H4 (cell line): ENCODE measurements around the gene ELOA. TPM values are rescaled to one million over a fixed set of nuclear protein-coding genes. Genes with fewer than 3 reads are reported as not detected.
A peak's percentile ranks its signal among the peaks of the same experiment; 100 is the strongest.
"Not testable (repeated sequence)": the region's sequence is repeated elsewhere in the genome, so short reads cannot be mapped to it uniquely, and the experiment has no call there.

Source experiments
- DNase-seq: peaks from one replicate; pipeline ENCODE4 v3.0.0-alpha.2; 2015; ENCODE audit warnings: low spot score
- total RNA-seq: library from RNA; depleted of rRNA; stranded (reverse); fragments of >200 nt; shearing (Covaris generic); gene quantifications from 2 replicates; pipeline ENCODE4 v1.2.3, GENCODE V29; 2014

ELOA gene
- total RNA-seq, 1 experiment from 2014 or later = 38.3 TPM

DNA sequence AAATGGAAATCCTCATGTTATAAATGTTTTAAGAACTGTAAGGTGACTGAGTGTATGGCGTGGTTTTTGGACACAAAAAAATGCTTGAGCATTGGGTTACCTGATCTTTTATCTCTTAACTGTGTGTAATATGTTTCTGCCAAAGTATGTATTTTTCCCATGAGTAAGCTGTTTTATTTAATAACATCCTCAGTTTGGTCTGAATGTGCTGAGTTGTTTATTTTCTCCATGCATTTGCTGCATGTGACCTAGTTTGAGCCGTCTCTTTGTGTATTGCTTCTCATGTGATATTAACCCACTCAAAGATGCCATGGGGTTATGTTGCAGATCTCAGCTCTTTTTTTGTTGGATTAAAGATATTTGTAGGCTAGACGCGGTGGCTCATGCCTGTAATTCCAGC lies 41.6 kb downstream of the ELOA start:
- no peak for DNase-seq

DNA sequence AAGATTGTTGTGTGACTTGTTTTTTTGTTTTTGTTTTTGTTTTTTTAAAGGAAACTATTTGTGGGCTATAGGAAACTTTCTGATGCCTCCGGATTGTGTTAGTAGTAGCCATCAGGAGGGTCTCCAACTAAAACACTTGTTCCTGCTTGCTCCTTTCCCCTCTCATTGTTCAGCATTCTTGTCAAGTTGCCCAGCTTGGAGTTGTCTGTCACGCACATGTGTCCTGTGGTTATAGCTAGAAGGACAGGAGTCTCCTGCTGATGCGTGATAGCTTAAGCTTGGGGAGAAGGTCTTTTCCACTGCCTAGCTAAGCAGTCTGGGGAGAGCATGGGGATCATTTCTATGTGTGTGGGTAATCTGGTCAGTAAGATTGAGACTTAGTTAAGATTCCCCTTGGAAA lies 44.4 kb downstream of the ELOA start:
- no peak for DNase-seq

DNA sequence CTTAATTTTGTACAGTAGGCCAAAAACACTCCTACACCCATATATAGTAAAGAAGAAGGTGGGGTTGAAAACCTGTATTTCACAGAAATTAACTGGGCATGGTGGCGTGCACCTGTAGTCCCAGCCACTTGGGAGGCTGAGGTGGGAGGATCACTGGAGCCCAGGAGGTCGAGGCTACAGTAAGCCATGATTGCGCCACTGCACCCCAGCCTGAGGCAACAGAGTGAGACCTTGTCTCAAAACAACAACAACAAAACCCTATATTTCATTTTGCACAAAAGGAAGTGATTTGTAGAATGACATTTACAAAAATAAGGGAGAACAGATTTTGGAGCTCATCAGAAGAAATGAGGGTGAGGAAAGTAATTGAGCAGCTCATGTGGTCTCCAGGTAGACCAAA lies 45.4 kb downstream of the ELOA start:
- DNase-seq = no peak

DNA sequence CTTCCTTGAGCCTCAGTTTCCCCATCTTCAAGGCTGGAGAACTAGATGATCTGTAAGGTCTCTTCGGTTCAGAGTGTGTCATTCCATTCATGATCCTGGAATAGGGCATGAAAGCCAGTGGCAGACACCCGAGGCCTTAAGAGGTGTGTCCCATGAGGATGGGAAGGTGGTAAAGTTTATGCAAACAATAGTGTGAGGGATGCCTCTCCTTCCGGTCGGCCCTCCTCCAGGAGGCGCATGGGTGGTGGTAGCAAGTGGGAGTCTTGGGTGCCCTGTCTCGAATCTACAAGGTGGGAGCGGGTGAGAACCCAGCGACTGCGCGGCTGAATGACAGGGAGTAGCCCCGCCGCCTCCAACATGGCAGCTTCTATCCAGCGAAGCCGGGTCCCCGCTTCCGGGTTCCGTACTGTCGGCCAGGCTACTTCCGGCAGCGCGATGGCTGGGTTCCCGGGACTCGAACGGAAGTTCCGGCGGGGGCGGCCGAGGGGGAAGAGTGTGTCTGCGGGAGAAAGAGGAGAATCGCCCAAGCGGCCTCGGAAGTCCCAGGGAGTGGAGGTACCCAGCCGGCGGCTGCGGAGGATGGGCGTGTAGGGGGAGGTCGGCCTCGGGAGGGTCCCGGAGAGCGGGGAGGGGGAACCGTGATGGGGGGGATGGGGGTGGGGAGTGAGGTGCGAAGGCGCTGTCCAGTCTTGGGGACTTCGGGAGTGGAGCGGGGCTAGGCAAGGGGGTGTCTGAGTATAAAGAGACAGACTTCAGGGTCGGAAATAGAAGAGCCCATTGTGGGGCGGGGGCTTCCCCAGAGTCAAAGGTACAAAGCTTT lies 47.6 kb downstream of the ELOA start, which contains the start of gene LYPLA2:
Gene LYPLA2, plus strand, starts transcription at position 450 of the 820 bp plus-strand sequence. CDS start 1,538 bp downstream, outside the sequence.
- DNase-seq = peak; percentile 85

DNA sequence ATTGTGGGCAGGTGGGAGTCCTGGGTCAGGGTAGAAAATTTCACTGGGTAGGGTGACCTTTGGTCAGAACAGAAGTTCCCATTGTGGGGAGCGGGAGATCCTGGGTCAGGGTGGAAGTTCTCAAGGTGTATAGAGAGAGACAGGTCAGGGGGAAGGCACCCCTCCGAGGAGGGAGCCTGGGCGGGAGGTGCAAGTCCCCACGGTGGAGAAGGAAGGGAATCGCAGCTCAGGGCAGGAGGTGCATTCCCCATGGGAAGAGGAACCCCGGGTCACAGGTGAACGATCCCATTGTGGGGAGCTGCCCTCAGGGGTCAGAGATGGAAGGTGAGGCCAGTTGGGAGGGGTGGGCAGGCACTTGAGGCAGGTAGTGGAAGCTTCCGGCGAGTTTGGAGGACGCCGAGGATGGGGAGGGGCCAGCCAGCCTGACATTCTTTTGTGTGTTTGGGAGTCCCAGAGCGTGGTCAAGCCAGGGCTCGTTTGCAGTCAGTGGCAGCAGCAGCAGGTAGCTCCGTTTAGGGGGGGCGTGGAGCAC lies 48.3 kb downstream of the ELOA start:
- peak; percentile 16 for DNase-seq

DNA sequence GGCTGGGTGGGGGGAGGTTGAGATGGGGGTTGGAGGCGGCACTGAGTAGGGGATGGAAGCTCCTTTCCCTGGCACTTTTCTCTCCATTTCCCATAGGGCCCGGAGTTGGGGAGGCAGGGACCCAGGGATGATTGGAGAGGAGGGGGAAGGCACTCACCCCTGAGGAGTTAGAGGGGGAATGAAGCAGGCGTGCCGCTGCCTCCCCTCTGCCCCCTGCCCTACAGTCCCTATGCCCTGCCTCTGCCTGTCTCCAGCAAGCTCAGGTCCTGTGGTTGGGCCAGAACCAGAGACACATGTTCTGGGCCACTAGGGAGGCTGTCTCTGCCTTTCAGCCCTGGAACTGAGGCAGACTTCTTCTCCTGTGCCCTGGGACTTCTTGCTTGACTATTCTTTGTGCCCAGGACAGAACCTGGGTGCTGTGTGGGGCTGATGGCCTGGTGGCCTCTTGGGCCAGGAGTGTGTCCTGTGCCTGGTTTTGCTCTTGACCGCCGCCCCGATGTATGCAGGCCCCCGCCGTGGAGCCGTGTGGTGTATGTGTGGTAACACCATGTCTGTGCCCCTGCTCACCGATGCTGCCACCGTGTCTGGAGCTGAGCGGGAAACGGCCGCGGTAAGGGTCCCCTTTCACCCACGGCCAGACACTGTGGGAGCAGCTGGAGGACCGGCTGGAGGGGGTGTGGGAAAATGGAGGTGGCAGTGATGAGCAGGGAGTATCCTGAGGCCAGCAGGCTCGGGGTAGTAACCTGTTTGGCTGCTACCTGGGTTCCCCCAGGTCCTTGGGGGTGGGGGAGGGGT lies 49.1 kb downstream of the ELOA start:
- DNase-seq = no peak

DNA sequence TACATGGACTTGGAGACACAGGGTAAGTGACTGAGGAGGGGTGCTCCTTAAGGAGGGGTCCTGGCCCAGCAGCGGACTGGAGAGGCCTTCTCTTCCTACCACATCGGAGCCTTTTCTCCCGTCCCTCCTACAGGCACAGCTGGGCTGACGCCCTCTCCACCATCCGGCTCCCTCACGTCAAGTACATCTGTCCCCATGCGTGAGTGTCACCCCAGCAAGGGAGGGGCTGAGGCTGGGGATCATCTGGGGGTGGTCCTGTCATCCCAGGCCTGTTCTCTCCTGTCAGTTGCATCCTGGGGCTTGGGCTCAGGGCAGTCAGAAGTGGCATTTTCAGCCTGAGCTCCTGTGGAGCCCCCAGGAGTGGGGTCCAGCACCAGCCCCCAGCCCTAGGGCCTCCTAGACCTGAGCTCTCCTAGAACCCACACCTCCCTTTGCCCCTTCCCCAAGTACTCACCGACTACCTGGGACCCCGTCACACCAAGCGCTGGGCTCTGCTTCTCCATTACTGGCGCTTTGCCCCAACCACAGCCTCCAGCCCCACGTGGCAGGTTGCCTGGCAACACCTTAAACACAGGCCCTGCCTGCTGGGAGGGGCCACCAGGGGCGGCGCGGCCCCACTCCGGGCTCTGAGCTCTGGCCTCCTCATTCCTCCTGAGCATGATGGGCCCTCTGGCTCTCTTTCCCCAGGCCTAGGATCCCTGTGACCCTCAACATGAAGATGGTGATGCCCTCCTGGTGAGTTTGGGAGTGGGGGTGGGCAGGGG lies 49.9 kb downstream of the ELOA start:
- DNase-seq = peak; percentile 86

DNA sequence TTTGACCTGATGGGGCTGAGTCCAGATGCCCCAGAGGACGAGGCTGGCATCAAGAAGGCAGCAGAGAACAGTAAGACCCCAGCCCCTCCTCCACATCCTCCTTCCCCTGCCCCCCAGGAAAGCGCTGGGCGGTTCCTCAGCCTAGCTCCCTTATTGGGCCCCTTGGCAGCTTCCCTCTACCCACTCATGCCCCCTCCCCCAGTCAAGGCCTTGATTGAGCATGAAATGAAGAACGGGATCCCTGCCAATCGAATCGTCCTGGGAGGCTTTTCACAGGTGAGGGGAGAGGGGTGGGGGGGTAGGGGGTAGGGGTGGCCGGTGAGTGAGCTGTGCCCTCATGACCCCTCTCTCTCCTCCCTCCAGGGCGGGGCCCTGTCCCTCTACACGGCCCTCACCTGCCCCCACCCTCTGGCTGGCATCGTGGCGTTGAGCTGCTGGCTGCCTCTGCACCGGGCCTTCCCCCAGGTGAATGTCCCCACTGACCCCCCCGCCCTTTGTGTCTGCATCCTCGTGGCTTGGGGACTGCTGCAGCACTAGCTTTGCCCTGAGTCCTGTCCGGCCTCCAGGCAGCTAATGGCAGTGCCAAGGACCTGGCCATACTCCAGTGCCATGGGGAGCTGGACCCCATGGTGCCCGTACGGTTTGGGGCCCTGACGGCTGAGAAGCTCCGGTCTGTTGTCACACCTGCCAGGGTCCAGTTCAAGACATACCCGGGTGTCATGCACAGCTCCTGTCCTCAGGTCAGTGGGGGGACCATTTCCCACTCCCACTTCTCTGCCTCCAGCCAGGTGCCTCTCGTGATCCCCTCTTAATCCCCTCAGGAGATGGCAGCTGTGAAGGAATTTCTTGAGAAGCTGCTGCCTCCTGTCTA lies 50.8 kb downstream of the ELOA start:
- DNase-seq = no peak

DNA sequence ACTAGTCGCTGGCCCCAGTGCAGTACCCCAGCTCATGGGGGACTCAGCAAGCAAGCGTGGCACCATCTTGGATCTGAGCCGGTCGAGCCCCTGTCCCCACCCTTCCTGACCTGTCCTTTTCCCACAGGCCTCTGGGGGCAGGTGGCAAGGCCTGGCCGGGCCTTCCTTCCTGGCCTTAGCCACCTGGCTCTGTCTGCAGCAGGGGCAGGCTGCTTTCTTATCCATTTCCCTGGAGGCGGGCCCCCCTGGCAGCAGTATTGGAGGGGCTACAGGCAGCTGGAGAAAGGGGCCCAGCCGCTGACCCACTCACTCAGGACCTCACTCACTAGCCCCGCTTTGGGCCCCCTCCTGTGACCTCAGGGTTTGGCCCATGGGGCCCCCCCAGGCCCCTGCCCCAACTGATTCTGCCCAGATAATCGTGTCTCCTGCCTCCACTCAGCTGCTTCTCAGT lies 51.5 kb downstream of the ELOA start:
- not testable (repeated sequence) for DNase-seq

DNA sequence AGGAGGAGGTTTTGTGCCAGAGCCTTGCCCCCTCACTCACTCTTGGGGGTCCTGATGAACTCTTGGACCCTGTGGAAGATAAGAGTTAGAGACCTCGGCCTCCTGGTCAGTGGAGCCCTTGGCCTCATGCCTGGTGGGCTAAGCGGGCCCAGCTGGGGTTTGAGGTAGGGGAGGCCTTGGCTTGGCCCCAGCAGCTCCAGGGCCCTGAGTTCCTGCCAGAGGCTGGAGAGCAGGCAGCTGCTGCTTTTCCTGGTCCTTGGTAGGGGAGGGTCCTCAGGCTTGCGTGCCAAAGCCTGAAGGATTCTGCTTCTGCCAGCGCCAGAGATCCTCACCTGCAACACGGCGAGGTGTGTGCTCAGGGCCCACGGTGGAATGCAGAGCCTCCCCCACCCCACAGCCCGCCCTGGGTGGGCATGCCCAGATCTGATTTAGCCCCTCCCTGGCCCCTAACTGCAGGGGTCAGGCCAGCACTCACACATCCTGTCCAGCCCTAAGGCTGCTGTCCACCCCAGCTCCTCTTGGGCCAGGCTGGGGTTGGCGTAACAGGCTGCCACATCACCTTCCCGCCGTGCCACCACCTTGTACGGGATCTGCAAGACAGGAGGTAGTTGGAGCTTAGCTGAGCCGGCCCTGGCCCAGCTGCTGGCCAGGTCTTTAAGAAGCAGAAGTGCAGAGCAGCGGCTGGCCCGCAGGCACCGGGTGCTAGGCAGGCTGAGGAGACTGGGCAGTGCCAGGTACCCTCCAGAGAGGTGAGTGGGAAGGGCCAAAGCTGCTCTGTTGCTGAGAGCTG lies 52.6 kb downstream of the ELOA start:
- no peak for DNase-seq

DNA sequence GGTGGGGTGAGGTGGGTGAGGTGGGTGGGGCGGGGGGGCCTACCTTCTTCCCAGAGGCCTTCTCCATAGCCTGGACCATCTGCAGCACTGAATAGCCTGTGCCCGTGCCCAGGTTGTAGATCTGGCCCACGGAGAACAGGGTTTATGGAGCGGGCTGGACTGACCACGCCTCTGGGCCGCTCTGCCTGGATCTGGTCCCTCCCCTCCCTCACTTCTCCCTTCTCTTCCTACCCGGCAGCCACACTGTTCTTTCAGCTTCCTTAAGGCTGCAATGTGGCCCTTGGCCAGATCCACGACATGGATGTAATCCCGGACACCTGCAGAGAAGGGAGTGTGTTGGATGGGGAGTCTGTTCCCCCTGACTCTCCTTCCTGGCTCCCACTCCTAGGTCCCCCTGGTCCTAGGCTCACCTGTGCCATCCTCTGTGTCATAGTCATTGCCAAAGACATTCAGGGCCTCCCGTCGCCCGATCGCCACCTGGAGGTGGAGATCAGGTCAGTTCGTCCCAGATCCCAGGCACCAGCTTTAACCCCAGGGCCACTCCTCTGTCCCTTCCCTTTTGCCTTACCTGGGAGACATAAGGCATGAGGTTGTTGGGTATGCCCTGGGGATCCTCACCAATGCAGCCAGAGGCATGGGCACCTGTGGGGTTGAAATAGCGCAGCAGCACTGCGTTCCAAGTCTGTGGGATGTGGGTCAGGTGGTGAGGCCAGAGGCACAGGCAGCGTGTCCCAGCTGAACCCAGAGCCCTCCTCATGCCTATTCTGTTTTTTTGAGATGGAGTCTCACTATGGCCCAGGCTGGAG lies 53.4 kb downstream of the ELOA start:
- DNase-seq = no peak

DNA sequence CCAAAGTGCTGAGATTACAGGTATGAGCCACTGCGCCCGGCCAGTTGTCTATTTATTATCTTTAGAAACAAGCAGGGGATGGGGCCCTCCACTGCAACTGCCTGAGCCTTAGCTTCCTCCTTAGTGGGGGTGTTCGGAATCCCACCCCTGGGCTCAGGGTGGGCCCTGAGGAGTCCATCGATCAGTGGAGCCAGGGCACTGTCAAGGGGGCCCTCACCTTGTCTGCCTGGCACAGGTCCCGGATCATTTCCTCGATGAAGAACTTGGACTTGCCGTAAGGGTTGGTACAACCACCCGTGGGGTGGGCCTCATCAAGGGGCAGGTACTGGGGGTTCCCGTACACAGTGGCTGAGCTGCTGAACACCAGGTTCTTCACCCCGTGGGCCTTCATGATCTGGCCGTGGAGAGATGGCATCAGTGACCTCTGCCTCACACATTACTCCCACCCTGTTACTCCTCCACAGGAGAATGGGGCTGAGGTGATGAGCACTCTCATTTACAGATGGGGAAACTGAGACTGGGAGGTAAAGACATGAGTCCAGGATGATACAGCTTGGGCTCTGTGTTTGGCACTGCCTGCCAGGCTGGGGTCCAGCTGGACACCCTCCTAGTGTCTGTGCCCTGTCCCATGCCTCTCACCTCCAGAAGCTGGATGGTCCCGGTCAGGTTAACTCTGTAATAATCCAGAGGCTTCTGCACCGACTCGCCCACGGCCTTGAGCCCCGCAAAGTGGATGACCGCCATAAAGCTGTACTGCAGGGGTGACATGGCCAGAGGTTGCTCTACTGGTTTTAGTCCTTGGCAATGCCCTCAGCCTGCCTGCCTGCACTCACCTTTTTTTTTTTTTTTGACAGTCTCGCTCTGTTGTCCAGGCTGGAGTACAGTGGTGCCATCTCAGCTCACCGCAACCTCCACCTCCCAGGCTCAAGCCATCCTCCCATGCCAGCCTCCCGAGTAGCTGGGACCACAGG lies 54.5 kb downstream of the ELOA start:
- DNase-seq = no peak

DNA sequence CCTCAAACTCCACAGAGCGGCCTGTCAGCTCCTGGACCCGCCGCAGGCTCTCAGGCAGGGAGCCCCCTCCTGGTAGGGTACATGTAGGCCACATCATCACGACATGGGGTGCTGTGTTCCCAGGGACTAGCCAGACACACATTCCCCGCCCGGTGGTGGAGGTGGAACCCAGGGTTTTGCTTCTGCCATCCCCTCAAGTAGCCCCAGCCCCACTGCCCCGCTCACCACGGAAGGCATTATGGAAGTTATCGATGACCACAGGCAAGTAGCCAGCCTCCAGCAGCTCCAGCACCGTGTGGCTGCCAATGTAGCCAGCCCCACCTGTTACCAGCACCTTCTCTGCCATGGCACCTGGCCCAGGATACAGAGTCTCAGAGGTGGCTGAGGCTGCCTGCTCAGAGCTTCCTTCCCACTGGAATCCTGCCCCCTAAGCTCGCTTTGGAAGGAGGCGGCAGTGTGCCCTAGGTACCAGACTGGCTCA lies 55.4 kb downstream of the ELOA start:
- DNase-seq = no peak

DNA sequence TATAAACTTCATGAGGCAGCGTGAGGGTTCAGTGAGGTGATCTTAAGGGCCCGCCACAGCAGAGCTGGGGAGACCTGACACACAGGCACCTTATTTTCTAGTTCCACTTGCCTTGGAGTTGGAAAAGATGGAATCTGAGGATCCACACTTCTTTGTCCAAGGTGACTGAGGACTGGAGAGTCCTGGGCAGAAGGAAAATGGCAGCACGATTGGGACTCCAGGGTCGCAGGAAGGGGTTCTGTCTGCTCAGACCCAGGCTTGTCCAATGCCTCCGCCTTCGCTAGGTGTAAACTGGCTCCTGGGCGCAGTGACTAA lies 55.9 kb downstream of the ELOA start:
- DNase-seq = no peak

DNA sequence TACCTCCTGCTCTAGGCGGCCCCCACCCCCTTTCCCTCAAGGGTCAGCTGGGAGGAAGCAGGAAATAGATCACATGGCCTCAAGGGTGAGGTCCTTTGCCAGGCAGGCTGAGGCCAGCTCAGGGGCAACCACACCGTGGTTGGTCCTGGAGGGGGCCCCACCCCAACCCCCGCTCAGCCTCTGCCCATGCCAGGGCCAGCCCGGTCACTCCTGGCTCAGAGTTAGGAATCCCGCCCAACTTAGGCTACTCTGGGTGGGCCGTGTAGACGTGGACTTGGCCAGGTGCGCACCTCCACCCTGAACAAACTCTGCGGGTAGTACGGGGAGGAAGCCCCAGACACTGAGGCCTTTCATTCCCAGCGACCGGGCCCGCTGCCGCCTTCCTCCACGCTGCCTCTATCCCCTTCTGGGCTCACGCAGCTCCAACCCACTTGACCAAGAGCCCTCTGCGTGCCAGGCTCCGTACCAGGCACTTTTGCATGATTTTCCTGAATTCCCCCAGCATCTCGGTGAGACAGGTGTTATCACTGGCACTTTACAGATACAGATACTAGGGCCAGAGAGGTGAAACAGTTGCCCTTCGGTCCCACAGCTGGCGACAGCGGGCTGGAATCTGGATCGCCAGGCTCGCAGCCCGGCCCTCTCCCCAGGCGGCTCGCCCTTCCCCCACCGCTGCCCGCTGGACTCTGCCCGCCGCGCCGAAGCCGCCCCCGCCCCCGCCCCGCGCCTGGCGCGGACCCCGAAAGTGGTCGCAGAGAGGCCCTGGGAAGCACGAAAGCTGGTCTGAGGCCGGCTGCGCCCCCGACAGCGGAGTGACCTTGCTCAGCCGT lies 56.5 kb downstream of the ELOA start:
- DNase-seq = peak; percentile 97

DNA sequence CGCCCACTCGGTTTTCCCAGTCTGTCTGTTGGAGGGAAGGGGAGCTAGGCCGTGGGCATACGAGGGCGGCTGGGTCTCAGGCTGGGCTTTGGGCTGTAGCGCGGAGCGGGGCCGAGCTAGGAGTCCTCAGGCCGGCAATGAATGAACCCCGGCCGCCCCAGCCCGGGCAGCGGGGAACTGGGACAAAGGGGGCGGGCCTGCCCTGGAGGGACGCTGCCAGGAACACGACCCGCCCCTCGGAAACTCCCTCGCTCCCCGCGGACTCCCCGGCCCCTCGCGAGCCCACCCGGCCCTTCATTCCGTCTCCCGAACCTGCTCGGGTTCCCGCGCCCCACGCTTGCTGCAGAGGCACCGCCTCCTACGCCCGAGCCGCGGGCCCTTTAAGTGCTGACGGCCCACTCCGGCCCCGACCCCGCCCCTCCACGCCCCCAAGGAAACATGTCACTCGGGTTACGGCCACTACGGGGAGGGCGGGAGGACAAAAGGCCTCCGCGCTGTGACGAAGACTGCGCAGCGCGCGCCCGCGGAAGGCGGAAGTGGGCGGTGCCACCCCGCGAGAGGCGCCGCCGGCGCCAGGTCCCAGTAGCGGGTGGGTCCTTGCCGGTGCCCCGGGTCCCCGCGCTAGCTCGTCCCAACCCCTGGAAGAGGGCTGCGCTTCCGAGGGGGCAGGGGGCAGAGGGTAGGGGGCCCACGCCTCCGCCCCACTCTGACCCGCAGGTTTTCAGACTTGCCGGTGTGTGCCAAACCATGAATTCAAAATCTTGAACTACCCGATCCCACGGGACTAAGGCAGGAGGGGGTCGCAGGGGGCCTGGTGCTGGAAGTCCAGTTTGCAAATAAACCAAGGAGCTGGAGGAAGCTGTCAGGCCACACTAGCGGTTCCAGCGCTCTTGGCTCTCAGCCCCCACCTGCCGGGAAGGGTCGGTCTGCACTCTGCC lies 57.4 kb downstream of the ELOA start, which contains the start of gene GALE:
Gene GALE, minus strand, starts transcription at position 355 of the 938 bp plus-strand sequence. CDS start 1,747 bp downstream, outside the sequence.
- peak; percentile 91 for DNase-seq
